Activated CD4-positive, alpha-beta memory T cell treated with anti-CD3 and anti-CD28 coated beads, Interleukin-2, amount 10 ng/mL, durations not matched to agents 7 days and 5 days (primary cell): ENCODE results near the gene DHRS3. TPM values are rescaled to one million over a fixed set of nuclear protein-coding genes. Genes with fewer than 3 reads are reported as not detected.

Experiments
- CTCF ChIA-PET: fragments of 350-600 bp; sonication (Branson Sonifier 250); formaldehyde crosslinking; loops from one replicate; lab custom pipeline; 2021; ENCODE audit warnings: antibody characterized with exemption, inconsistent platforms; lab: Charles Lee
- POLR2A ChIA-PET: fragments of 350-600 bp; sonication (Branson Sonifier 250); formaldehyde crosslinking; loops from one replicate; lab custom pipeline; 2021; ENCODE audit warnings: antibody characterized with exemption; lab: Charles Lee
- DNase-seq: peaks from one replicate; pipeline ENCODE4 v3.0.0-alpha.2; 2020
- H3K27ac Mint-ChIP-seq: one replicate; pipeline ENCODE4 v1.8.0; 2021; ENCODE audit warnings: mild to moderate bottlenecking, mixed read lengths
- H3K27me3 Mint-ChIP-seq: one replicate; pipeline ENCODE4 v1.8.0; 2021; ENCODE audit warnings: mixed read lengths
- H3K36me3 Mint-ChIP-seq: one replicate; pipeline ENCODE4 v1.8.0; 2021; ENCODE audit warnings: low read depth, mixed read lengths
- H3K4me1 Mint-ChIP-seq: one replicate; pipeline ENCODE4 v1.8.0; 2021; ENCODE audit warnings: mixed read lengths
- H3K4me3 Mint-ChIP-seq: one replicate; pipeline ENCODE4 v1.8.0; 2021; ENCODE audit warnings: mild to moderate bottlenecking, mixed read lengths
- H3K9me3 Mint-ChIP-seq: one replicate; pipeline ENCODE4 v1.8.0; 2021; ENCODE audit warnings: mixed read lengths
- total RNA-seq, 2 experiments: library from RNA; stranded (reverse); gene quantifications; one replicate each; pipeline ENCODE4 v1.2.3, GENCODE V29; 2021

Gene DHRS3
- total RNA-seq, 2 experiments from 2014 or later, result 30.1 to 32.5 TPM

DNA sequence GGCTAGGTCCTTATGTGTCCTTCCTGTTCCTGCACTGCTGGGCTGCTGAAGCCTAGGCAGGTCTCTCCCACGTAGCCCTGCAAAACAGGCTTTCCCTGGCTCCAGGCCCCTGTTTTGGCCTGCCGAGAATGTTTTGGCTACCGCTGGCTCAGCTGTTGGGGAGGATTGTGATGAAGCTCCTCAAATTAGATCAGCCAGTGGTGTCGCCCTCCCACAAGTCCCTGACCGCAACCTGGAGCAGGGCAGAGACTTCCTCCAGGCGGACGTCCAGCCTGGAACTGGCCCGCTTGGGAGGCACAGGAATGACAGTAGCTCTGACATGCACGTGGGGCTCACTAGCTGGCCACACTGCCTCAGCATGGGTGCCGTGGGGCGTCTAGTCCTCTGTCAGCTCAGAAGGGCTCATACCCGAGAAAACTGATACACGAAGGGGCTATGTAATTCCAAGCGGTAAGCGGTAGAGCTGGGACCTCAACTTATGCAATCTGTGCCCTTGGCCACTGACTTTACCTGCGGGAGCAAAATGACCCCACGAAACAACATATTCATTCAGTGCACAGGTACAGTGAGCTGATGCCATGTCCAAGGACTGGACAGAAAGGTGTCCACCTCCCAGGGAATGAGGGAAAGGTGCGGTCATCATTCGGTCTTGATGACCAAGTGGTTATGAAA lies 26.6 kb downstream of the DHRS3 start:
- H3K27ac Mint-ChIP-seq, result no peak overlapping the region
- CTCF ChIA-PET, result interaction anchor here (1.1 kb wide), 1 partner anchor 68 kb away, joined by 3 read pairs; no protein-coding TSS in a partner anchor
- no peak for DNase-seq

DNA sequence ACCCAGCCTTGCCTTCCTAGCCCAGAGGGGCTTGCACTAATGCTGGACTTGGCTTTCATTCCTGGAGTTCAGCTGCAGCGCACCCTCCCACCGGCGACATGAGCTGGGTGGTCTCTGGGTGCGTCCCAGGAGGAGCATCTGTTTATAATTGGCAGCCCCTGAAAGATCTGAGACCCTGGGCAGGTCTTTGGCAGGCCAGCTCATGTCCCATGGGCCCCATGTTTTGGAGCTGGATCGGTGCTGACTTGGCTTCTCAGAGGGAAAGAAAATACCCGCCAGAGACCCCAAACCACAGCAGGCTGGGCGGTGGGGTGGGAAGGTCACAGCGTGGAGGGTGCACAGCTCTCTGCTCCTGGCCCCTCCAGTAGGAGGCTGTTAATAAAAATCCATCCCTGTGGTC lies 29.3 kb downstream of the DHRS3 start:
- Mint-ChIP-seq H3K9me3 (no peaks in the 10 kb centered on the region), H3K27ac (no peak overlapping the region), H3K36me3 (no peaks in the 10 kb centered on the region), H3K27me3 (peaks cover 2% of the 10 kb centered on the region), H3K4me3 (no peak overlapping the region), H3K4me1 (no peaks in the 10 kb centered on the region)
- POLR2A ChIA-PET, result interaction anchor here (0.7 to 1.3 kb wide), 2 partner anchors 10 to 681 kb away, joined by 3 to 4 read pairs; no protein-coding TSS in a partner anchor
- no peak for DNase-seq
- CTCF ChIA-PET, result interaction anchor here (1.8 kb wide), 1 partner anchor 10 kb away, joined by 5 read pairs; no protein-coding TSS in a partner anchor

More for the DNA sequence above, 26.6 kb downstream of the DHRS3 start:
- POLR2A ChIA-PET, result no interaction called here
- Mint-ChIP-seq H3K4me1 (peaks cover 8% of the 10 kb centered on the region), H3K27me3 (peaks cover 14% of the 10 kb centered on the region), H3K4me3 (no peak overlapping the region), H3K9me3 (no peaks in the 10 kb centered on the region), H3K36me3 (no peaks in the 10 kb centered on the region)

DNA sequence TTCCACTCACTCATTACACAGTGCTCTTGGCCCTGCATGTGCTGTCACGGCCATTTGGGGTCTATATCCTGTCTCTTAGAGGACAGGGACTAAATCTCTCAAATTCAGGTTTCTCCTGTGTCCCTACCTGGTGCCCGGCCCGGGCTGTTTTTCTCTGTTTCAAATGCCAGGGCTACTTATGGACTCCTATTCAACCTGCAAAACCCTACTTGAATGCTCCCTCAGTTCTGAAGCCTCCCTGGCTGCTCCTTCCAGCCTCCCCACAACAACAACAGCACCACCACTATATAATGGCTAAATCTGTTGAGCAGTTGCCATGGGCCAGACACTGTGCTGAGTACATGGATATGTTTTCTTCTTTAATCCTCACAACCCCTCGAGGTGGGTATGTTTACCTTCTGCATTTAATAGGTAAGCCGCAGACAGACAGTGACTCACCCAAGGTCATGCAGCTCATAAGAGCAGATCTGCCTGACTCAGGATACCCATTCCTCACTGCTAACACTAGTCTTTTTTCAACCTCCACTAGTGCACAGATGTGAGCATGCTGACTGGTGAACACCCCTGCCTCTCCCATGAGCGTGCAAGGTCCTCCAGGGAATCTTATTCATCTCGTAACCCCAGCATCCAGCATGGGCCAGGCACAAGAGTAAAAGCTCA lies 29.9 kb downstream of the DHRS3 start:
- H3K27me3 Mint-ChIP-seq, result no peaks in the 10 kb centered on the region
- no peak for DNase-seq
- ChIA-PET CTCF (interaction anchor here (1.8 kb wide), 1 partner anchor 10 kb away, joined by 5 read pairs; no protein-coding TSS in a partner anchor), POLR2A (interaction anchor here (0.7 to 1.3 kb wide), 2 partner anchors 11 to 680 kb away, joined by 3 to 4 read pairs; no protein-coding TSS in a partner anchor)
- H3K27ac Mint-ChIP-seq, result no peak overlapping the region
- H3K36me3 Mint-ChIP-seq, result no peaks in the 10 kb centered on the region
- H3K9me3 Mint-ChIP-seq, result no peaks in the 10 kb centered on the region
- H3K4me1 Mint-ChIP-seq, result no peaks in the 10 kb centered on the region
- no peak overlapping the region for H3K4me3 Mint-ChIP-seq

DNA sequence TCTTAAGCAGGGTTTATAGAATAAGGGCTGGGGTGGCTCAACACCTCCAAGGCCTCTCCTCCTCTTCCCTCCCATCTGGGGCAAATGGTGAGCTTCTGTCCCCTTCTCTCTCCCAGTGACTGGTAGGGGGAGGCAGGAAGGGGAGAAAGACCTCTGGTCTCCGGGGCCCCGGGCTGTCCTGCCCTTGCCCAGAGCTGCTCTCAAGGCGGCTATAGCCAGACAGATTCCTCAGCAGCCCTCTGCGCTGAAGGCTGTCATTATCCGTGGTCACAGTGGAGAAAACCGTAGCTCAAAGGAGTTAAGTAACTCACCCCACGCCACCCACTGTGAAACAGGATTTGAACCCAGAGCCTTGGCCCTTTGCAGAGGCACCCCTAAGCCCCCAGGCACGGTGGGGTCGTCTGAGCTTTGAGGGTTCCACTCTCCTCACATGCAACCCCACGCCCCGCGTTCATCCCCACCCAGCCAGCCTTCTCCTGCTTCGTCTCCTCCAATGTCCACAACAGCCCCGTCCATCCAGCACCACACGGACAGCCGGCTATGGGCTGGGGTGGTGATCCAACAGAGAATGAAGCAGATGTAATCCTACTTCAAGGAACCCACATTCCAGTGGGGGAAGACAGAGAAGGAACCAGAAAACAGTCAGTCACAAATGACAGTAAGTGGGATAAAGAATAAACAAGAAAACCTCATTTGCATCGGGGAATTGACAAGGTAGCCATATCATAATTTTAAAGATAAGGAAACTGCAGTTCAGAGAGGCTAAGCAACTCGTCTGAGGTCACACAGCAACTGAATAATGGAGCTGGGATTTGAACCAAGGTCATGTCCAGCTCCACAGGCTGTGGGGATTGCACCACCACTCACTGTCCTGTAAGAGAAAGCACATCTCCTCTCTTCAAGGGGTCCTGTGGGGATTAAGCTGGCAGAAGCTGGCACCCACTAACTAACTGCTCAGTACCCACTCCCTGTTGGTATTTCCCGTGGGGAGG lies 31.8 kb downstream of the DHRS3 start:
- Mint-ChIP-seq H3K4me1 (no peaks in the 10 kb centered on the region), H3K27me3 (no peaks in the 10 kb centered on the region), H3K9me3 (no peaks in the 10 kb centered on the region), H3K4me3 (no peak overlapping the region), H3K27ac (no peak overlapping the region), H3K36me3 (no peaks in the 10 kb centered on the region)
- ChIA-PET CTCF (no interaction called here), POLR2A (no interaction called here)
- DNase-seq, result no peak

DNA sequence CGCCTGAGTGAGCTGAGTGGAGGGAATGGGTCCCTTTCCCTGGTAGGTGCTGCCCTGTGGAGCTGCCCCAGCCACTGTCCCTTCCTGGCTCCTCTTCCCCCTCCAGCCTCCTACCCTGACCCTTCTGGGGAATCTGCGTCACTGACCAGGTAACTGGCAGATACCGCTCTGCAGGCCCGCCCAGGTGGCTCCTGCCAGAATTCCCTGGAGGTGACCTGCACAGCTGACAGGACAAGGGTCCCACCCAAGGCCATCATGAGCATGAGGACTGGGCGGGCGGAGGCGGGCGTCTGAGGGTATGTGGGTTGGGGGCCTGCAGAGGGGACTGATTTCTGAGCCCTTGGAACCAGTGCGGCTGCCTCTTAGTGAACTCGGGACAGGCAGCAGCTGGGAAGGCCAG lies 32.5 kb downstream of the DHRS3 start:
- ChIA-PET POLR2A (no interaction called here), CTCF (no interaction called here)
- no peaks in the 10 kb centered on the region for H3K4me1 Mint-ChIP-seq
- no peaks in the 10 kb centered on the region for H3K9me3 Mint-ChIP-seq
- H3K4me3 Mint-ChIP-seq, result no peak overlapping the region
- no peaks in the 10 kb centered on the region for H3K36me3 Mint-ChIP-seq
- H3K27me3 Mint-ChIP-seq, result no peaks in the 10 kb centered on the region
- DNase-seq, result no peak
- H3K27ac Mint-ChIP-seq, result no peak overlapping the region

DNA sequence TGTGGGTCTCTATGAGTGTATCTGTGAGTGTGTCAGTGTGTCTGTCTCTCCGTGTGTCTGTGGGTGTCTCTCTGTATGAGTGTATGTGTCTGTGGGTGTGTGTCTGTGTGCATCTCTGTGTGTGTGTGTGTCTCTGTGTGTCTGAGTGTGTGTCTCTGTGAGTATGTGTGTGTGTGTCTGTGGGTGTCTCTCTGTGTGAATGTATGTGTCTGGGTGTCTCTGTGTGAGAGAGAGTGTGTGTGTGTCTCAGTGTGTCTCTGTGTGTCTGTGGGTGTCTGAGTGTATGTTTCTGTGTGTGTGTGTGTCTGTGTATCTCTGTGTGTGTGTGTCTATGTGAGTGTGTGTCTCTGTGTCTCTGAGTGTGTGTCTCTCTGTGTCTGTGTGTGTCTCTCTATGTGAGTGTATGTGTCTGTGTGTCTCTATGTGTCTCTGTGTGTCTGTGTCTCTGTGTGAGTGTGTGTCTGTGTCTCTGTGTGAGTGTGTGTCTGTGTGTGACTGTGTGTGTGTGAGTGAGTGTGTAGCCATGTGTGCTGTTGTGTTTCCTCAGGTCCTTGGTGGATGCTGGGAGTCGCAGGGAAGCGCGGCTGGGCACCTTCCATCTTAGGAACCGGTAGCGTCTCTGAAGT lies 33.0 kb downstream of the DHRS3 start:
- POLR2A ChIA-PET, result no interaction called here
- no peaks in the 10 kb centered on the region for H3K4me1 Mint-ChIP-seq
- CTCF ChIA-PET, result no interaction called here
- H3K9me3 Mint-ChIP-seq, result no peaks in the 10 kb centered on the region
- no peaks in the 10 kb centered on the region for H3K36me3 Mint-ChIP-seq
- H3K4me3 Mint-ChIP-seq, result no peak overlapping the region
- no peak overlapping the region for H3K27ac Mint-ChIP-seq
- DNase-seq, result no peak
- H3K27me3 Mint-ChIP-seq, result no peaks in the 10 kb centered on the region

DNA sequence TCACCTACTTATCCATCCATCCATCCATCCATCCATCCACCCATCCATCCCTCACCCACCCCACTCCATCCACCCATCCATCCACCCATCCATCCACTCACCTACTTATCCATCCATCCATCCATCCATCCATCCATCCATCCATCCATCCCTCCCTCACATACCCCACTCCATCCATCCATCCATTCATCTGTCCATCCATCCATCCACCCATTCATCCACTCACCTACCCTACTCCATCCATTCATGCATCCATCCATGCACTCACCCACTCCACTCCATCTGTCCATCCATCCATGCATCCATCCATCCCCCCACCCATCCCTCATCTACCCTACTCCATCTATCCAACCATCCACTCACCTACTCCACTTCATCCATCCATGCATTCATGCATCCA lies 34.5 kb downstream of the DHRS3 start:
- POLR2A ChIA-PET, result no interaction called here
- no peaks in the 10 kb centered on the region for H3K36me3 Mint-ChIP-seq
- DNase-seq, result no peak
- H3K9me3 Mint-ChIP-seq, result no peaks in the 10 kb centered on the region
- no peak overlapping the region for H3K4me3 Mint-ChIP-seq
- no peak overlapping the region for H3K27ac Mint-ChIP-seq
- no peaks in the 10 kb centered on the region for H3K4me1 Mint-ChIP-seq
- CTCF ChIA-PET, result no interaction called here
- no peaks in the 10 kb centered on the region for H3K27me3 Mint-ChIP-seq

DNA sequence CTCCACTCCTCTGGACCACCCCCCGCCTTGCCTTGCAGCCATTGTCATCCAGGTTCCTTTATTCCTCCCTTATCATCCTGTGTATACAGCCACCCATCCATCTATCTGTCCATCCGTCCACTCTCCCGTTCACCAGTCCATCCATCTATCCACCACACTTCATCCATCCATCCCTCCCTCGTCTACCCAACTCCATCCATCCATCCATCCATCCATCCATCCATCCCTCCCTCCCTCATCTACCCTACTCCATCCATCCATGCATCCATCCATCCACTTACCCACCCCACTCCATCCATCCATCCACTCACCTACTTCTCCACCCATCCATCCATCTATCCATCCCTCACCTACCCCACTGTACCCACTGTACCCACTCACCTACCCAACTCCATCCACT lies 35.4 kb downstream of the DHRS3 start:
- Mint-ChIP-seq H3K36me3 (peaks cover 4% of the 10 kb centered on the region), H3K4me1 (no peaks in the 10 kb centered on the region), H3K27ac (no peak overlapping the region), H3K27me3 (no peaks in the 10 kb centered on the region), H3K9me3 (no peaks in the 10 kb centered on the region), H3K4me3 (no peak overlapping the region)
- POLR2A ChIA-PET, result no interaction called here
- CTCF ChIA-PET, result no interaction called here
- no peak for DNase-seq

DNA sequence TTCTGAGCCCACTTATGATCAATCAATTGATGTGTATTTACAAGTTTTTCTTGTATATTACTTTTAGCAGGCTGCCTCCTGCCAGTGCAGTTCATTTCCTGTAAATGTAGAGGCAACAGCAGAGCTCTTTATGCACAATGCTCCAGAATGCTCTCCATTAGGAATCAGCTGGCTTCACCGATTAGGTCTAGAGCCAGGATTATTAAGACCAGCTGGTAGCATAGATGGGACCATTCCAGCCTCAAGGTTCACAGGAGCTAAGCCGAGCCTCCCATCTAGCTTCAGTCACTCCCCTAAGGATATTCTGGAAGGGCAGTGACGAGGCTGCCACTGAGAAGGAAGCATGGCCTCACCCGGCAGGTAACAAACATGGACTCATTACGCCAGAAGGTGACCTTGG lies 36.8 kb downstream of the DHRS3 start:
- ChIA-PET POLR2A (no interaction called here), CTCF (no interaction called here)
- Mint-ChIP-seq H3K4me3 (no peak overlapping the region), H3K27ac (no peak overlapping the region), H3K27me3 (no peaks in the 10 kb centered on the region), H3K4me1 (no peaks in the 10 kb centered on the region), H3K36me3 (peaks cover 10% of the 10 kb centered on the region), H3K9me3 (no peaks in the 10 kb centered on the region)
- DNase-seq, result no peak

DNA sequence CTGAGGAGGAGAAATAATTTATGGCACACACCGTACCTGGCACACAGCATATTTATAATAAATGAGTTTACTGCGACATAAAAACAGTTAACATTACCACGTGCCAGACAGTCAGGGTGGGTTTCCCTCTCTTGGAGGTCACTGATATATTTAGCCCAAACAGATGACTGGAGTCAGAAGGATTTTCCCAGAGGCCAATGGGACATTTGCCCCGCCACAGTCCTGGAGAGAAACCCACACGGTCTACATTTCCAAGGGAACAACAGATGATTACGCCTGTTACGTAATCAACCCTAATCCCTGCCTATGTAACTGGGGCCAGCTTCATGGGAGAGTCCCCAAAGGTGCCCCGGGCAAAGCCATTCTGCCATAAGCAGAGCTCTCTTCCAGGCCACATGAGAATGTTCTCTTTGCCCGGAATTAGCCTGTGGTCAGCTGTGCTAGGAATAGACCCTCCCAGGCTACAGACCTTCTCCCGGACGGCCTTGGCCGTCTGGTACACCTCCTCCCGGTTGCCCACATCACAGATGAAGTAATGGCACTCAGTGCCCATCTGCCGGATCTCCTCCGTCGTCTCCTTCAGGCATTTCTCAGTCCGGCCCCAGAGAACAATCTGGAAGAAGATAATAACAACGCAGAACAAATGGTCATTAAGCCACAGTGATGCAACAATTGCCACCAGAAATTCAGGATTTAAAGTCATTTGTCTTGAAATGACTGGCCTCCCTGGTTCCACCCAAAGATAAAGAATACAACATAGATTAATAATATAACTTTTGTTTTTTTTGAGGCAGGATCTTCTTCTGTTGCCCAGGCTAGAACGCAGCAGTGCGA lies 37.7 kb downstream of the DHRS3 start:
- Mint-ChIP-seq H3K27me3 (no peaks in the 10 kb centered on the region), H3K27ac (no peak overlapping the region), H3K4me3 (no peak overlapping the region), H3K36me3 (peaks cover 10% of the 10 kb centered on the region), H3K9me3 (no peaks in the 10 kb centered on the region), H3K4me1 (no peaks in the 10 kb centered on the region)
- DNase-seq, result no peak
- CTCF ChIA-PET, result no interaction called here
- POLR2A ChIA-PET, result no interaction called here

DNA sequence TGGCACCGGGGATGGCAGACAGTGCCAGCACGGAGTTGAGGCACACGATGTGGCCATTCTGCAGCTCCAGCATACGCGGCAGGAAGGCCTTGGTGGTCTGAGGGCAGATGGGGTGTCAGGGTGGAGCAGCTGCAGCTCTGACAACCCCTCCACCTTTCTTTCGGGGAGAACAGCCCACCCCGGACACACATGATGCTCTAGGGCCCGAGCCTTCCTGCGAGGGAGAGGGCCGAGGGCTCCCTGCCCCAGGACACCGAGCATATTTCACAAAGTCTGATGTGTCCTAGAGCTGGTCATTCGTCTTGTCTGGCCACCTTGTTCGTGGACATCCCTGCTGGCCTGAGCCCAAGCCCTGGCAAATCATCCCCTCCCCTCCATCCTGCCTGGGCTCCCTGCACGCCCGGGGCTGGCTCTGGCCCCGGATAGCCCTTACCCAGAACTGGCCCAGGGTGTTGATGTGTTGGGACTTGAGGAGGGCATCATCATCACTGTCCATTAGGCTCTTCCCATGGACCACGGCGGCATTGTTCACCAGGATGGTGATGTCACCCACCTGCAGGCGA lies 39.1 kb downstream of the DHRS3 start:
- ChIA-PET POLR2A (no interaction called here), CTCF (no interaction called here)
- H3K36me3 Mint-ChIP-seq, result peaks cover 10% of the 10 kb centered on the region
- H3K9me3 Mint-ChIP-seq, result no peaks in the 10 kb centered on the region
- H3K27me3 Mint-ChIP-seq, result no peaks in the 10 kb centered on the region
- H3K4me3 Mint-ChIP-seq, result no peak overlapping the region
- H3K4me1 Mint-ChIP-seq, result no peaks in the 10 kb centered on the region
- no peak for DNase-seq
- H3K27ac Mint-ChIP-seq, result no peak overlapping the region

DNA sequence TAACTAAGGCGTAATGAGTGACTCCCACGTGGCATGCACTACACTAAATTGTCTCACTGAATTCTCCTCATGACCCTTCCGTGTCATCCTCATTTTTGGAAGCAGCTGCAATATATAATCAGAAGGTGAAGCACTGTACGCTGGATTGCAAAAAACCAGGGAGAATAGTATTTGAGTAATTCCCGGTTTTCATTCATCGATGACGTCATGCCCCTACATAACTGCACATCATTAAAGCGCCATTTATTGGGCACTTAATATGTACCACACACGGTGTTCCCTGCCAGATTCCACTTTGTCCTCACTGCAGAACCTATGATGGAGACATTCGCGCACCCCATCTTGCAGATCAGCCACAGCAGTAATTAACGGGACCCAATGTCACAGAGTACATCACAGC lies 41.0 kb downstream of the DHRS3 start:
- no peaks in the 10 kb centered on the region for H3K9me3 Mint-ChIP-seq
- CTCF ChIA-PET, result interaction anchor here (1.5 kb wide), 1 partner anchor 41 kb away, joined by 3 read pairs; the partner anchor contains the start of gene DHRS3
- H3K4me3 Mint-ChIP-seq, result no peak overlapping the region
- no peaks in the 10 kb centered on the region for H3K4me1 Mint-ChIP-seq
- H3K36me3 Mint-ChIP-seq, result peaks cover 10% of the 10 kb centered on the region
- no peak overlapping the region for H3K27ac Mint-ChIP-seq
- no peak for DNase-seq
- POLR2A ChIA-PET, result no interaction called here
- no peaks in the 10 kb centered on the region for H3K27me3 Mint-ChIP-seq
